ENCODE data around the gene PROK2. TPM values are rescaled to one million over a fixed set of nuclear protein-coding genes. Genes with fewer than 3 reads are reported as not detected.

Gene PROK2
- total RNA-seq, 2 experiments from 2014 or later = 1.3 to 1.4 TPM

- intact Hi-C loops (cut with DNase I, micrococcal nuclease) = no loop called here
- Mint-ChIP-seq H3K4me3 (no peak overlapping the region), H3K9me3 (no peaks in the 10 kb centered on the region), H3K4me1 (ENCODE audit: low read depth) (no peaks in the 10 kb centered on the region), H3K27me3 (peaks cover 12% of the 10 kb centered on the region), H3K36me3 (ENCODE audit: low read depth) (no peaks in the 10 kb centered on the region), H3K27ac (no peak overlapping the region)
- H3K4me1 ChIP-seq (ENCODE audit: insufficient read depth, low read length) = no peaks in the 10 kb centered on the region
- TF ChIP-seq CTCF (IDR thresholded peaks at IDR 0.05) = no peak
- DNase-seq (no peak), ATAC-seq (ENCODE audit: poor library complexity) (no peak)
- H3K4me3 ChIP-seq (ENCODE audit: low read length) = no peak overlapping the region
- ChIA-PET POLR2A (no interaction called here), CTCF (no interaction called here)
- no peaks in the 10 kb centered on the region for H3K36me3 ChIP-seq (ENCODE audit: insufficient read depth, low read length)
- no peak overlapping the region for H3K27ac ChIP-seq (ENCODE audit: low read depth in 1 of 2, low read length in 2 of 2)
- no peaks in the 10 kb centered on the region for H3K9me3 ChIP-seq (ENCODE audit: control insufficient read depth in 1 of 2, insufficient read depth in 1 of 2, low read length in 2 of 2)
- H3K27me3 ChIP-seq (ENCODE audit: control insufficient read depth in 1 of 2, insufficient read depth in 2 of 2, low read length in 2 of 2) = peaks cover 0 to 1% of the 10 kb centered on the region in 2 experiments
These were observed 20.7 kb upstream of the PROK2 start for GRCh38 chr3:71805691-71806090.

DNA sequence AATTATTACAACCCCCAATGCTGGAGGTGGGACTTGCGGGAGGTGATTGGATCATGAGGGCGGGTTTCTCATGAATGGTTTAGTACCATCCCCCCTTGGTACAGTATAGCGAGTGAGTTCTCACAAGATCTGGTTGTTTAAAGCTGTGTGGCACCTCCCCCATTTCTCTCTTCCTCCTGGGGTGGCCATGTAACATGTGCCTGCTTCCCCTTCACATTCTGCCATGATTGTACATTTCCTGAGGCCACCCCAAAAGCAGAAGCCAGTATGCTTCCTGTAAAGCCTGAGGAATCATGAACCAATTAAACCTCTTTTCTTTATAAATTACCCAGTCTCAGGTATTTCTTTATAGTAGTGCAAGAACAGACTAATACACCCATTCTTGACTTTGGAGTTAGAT, 20.3 kb upstream of the PROK2 start:
- H3K4me3 Mint-ChIP-seq = no peak overlapping the region
- no peak overlapping the region for H3K27ac Mint-ChIP-seq
- Histone ChIP-seq H3K4me1 (ENCODE audit: insufficient read depth, low read length) (no peaks in the 10 kb centered on the region), H3K9me3 (ENCODE audit: control insufficient read depth in 1 of 2, insufficient read depth in 1 of 2, low read length in 2 of 2) (no peaks in the 10 kb centered on the region), H3K27ac (ENCODE audit: low read depth in 1 of 2, low read length in 2 of 2) (no peak overlapping the region), H3K27me3 (ENCODE audit: control insufficient read depth in 1 of 2, insufficient read depth in 2 of 2, low read length in 2 of 2) (peaks cover 0 to 3% of the 10 kb centered on the region in 2 experiments), H3K36me3 (ENCODE audit: insufficient read depth, low read length) (no peaks in the 10 kb centered on the region), H3K4me3 (ENCODE audit: low read length) (no peak overlapping the region)
- POLR2A ChIA-PET = no interaction called here
- CTCF ChIA-PET = no interaction called here
- TF ChIP-seq CTCF (IDR thresholded peaks at IDR 0.05) = no peak
- peaks cover 12% of the 10 kb centered on the region for H3K27me3 Mint-ChIP-seq
- H3K9me3 Mint-ChIP-seq = no peaks in the 10 kb centered on the region
- H3K4me1 Mint-ChIP-seq (ENCODE audit: low read depth) = no peaks in the 10 kb centered on the region
- intact Hi-C loops (cut with DNase I, micrococcal nuclease) = no loop called here
- H3K36me3 Mint-ChIP-seq (ENCODE audit: low read depth) = no peaks in the 10 kb centered on the region
- no peak for ATAC-seq (ENCODE audit: poor library complexity)
- DNase-seq = peak in 2 of 14 experiments; percentile 6 to 21

DNA sequence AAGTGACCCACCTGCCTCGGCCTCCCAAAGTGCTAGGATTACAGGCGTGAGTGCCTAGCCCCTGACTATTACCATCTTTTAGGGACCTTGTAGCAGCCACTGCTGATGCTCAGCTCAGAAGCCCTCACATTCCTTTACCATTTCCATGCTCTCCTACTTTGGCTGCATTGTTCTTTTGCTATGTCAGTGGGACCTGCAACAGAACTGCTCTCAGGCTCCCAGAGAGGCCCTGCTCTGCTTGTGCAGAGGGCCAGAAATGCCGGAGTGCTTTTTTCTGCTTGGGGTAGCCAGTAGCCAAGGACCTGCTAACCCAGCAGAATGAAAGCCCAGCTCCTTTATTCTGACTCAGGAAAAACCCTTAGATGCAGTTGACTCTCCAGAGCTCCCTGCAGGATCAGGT, 18.3 kb upstream of the PROK2 start:
- TF ChIP-seq CTCF (IDR thresholded peaks at IDR 0.05) = no peak
- Histone ChIP-seq H3K4me1 (ENCODE audit: insufficient read depth, low read length) (no peaks in the 10 kb centered on the region), H3K36me3 (ENCODE audit: insufficient read depth, low read length) (no peaks in the 10 kb centered on the region), H3K27ac (ENCODE audit: low read depth in 1 of 2, low read length in 2 of 2) (no peak overlapping the region), H3K9me3 (ENCODE audit: control insufficient read depth in 1 of 2, insufficient read depth in 1 of 2, low read length in 2 of 2) (no peaks in the 10 kb centered on the region), H3K4me3 (ENCODE audit: low read length) (no peak overlapping the region), H3K27me3 (ENCODE audit: control insufficient read depth in 1 of 2, insufficient read depth in 2 of 2, low read length in 2 of 2) (peaks cover 0 to 3% of the 10 kb centered on the region in 2 experiments)
- ATAC-seq (ENCODE audit: poor library complexity) (no peak), DNase-seq (no peak)
- no peak overlapping the region for H3K4me3 Mint-ChIP-seq
- POLR2A ChIA-PET = no interaction called here
- H3K27ac Mint-ChIP-seq = no peak overlapping the region
- intact Hi-C loops (cut with DNase I, micrococcal nuclease) = no loop called here
- CTCF ChIA-PET = no interaction called here
- peaks cover 17% of the 10 kb centered on the region for H3K27me3 Mint-ChIP-seq
- no peaks in the 10 kb centered on the region for H3K4me1 Mint-ChIP-seq (ENCODE audit: low read depth)
- H3K36me3 Mint-ChIP-seq (ENCODE audit: low read depth) = no peaks in the 10 kb centered on the region
- H3K9me3 Mint-ChIP-seq = no peaks in the 10 kb centered on the region
